ENCODE results near the gene IVNS1ABP. TPM values are rescaled to one million over a fixed set of nuclear protein-coding genes. Genes with fewer than 3 reads are reported as not detected.

The IVNS1ABP gene
- total and polyA plus RNA-seq, 2 of the 13 experiments (the other 11 are each of a cell fraction or from before 2014, with no cell fraction given) = 49.1 to 51.7 TPM

- POLR2A ChIA-PET = interaction anchor here (1.4 kb wide), 2 partner anchors 13 to 20 kb away, joined by 4 to 6 read pairs; partner anchors contain the start of gene IVNS1ABP
- DNase-seq (ENCODE audit: low spot score) = no peak
- intact Hi-C loops (cut with micrococcal nuclease; ENCODE audit: unreplicated experiment) = no loop called here
These were observed 20.2 kb upstream of the IVNS1ABP start for GRCh38 chr1:185337246-185337645.

More at GRCh38 chr1:185337246-185337645, 20.2 kb upstream of the IVNS1ABP start:
- no peak overlapping the region for H3K27ac ChIP-seq (ENCODE audit: extremely low read length, insufficient read depth, low read length)
- H3K4me2 ChIP-seq (ENCODE audit: low read depth, low read length) = no peak overlapping the region
- TF ChIP-seq MATR3 (CRISPR knock-in tag; IDR thresholded peaks at IDR 0.05) (no peak), SNAPC2 (CRISPR knock-in tag; IDR thresholded peaks at IDR 0.05) (no peak), EZH2 (conservative IDR thresholded peaks at IDR 0.05; ENCODE audit: low read depth, low read length) (no peak), ARHGAP35 (CRISPR knock-in tag; IDR thresholded peaks at IDR 0.05; ENCODE audit: borderline replicate concordance) (no peak), HDAC1 (CRISPR knock-in tag; IDR thresholded peaks at IDR 0.05) (no peak), PATZ1 (CRISPR knock-in tag; IDR thresholded peaks at IDR 0.05) (no peak), MEIS2 (CRISPR knock-in tag; IDR thresholded peaks at IDR 0.05) (no peak), ZNF552 (CRISPR knock-in tag; IDR thresholded peaks at IDR 0.05; ENCODE audit: borderline replicate concordance) (no peak), ZSCAN20 (CRISPR knock-in tag; IDR thresholded peaks at IDR 0.05; ENCODE audit: borderline replicate concordance) (no peak), DRAP1 (CRISPR knock-in tag; IDR thresholded peaks at IDR 0.05) (no peak), DNMT1 (CRISPR knock-in tag; IDR thresholded peaks at IDR 0.05) (no peak)
- TF ChIP-seq, protein P1, sequence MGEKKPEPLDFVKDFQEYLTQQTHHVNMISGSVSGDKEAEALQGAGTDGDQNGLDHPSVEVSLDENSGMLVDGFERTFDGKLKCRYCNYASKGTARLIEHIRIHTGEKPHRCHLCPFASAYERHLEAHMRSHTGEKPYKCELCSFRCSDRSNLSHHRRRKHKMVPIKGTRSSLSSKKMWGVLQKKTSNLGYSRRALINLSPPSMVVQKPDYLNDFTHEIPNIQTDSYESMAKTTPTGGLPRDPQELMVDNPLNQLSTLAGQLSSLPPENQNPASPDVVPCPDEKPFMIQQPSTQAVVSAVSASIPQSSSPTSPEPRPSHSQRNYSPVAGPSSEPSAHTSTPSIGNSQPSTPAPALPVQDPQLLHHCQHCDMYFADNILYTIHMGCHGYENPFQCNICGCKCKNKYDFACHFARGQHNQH (CRISPR knock-in tag; IDR thresholded peaks at IDR 0.05) = no peak
- TF ChIP-seq, protein P2, sequence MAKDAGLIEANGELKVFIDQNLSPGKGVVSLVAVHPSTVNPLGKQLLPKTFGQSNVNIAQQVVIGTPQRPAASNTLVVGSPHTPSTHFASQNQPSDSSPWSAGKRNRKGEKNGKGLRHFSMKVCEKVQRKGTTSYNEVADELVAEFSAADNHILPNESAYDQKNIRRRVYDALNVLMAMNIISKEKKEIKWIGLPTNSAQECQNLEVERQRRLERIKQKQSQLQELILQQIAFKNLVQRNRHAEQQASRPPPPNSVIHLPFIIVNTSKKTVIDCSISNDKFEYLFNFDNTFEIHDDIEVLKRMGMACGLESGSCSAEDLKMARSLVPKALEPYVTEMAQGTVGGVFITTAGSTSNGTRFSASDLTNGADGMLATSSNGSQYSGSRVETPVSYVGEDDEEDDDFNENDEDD (CRISPR knock-in tag; IDR thresholded peaks at IDR 0.05; ENCODE audit: borderline replicate concordance) = no peak
- CTCF ChIA-PET (ENCODE audit: low intra/inter-chr PET ratio, low total read pairs) = no interaction called here
- H4K20me1 ChIP-seq (ENCODE audit: insufficient read depth, low read length) = no peaks in the 10 kb centered on the region
- WGBS (ENCODE audit: low lambda C conversion rate) = 97% methylated on average over 4 of the region's 4 CpGs
- no TSS peak for BruUV-seq (replicated peaks)
- no peak for ATAC-seq
- no peak overlapping the region for H3K4me3 ChIP-seq (replicated peaks in 1 of 3; ENCODE audit: insufficient read depth in 1 of 3, low read depth in 2 of 3, low read length in 3 of 3)
- no peaks in the 10 kb centered on the region for H3K27me3 ChIP-seq (ENCODE audit: control insufficient read depth in 1 of 2, insufficient read depth in 2 of 2, low read length in 2 of 2)
- H3K4me1 ChIP-seq (ENCODE audit: insufficient read depth, low read length) = peaks cover 10% of the 10 kb centered on the region
- no peak overlapping the region for H3K9ac ChIP-seq (ENCODE audit: insufficient read depth, low read depth, low read length)
- H3K79me2 ChIP-seq (ENCODE audit: insufficient read depth, low read length) = no peaks in the 10 kb centered on the region
- no peak overlapping the region for H2AFZ ChIP-seq (ENCODE audit: low read length)
- H3K9me3 ChIP-seq (ENCODE audit: low read length) = no peaks in the 10 kb centered on the region
- H3K36me3 ChIP-seq (replicated peaks in 1 of 2; ENCODE audit: control insufficient read depth in 1 of 2, insufficient read depth in 2 of 2, low read length in 2 of 2) = no peaks in the 10 kb centered on the region
- FAIRE-seq = no peak
- in situ Hi-C loops (cut with HindIII; ENCODE audit: extremely low pct_ligation_motif_present, low pct_unique_long_range_greater_than_20kb) = no loop called here

Measured in HepG2 (cell line).